HCT116 (cell line): Measurements from ENCODE around the gene AUTS2. TPM values are rescaled to one million over a fixed set of nuclear protein-coding genes. Genes with fewer than 3 reads are reported as not detected.

Source experiments
- ATAC-seq: fragments of 200-7000 bp; cut with Tn5 transposase; 2 replicates; pipeline ENCODE4 v1.9.1; 2020; ENCODE audit warnings: mild to moderate bottlenecking, moderate library complexity
- BruUV-seq: library from RNA; stranded (reverse); fragments of 400-500 nt; replicated peaks from 2 replicates; lab custom pipeline; 2021; lab: Mats Ljungman, UMichigan
- CTCF ChIA-PET: fragments of 300-600 bp; sonication (Branson Sonifier 250); formaldehyde crosslinking; loops from one replicate; lab custom pipeline; 2021; ENCODE audit warnings: antibody characterized with exemption; lab: Charles Lee
- POLR2A ChIA-PET: fragments of 300-600, 350-600 bp; sonication (Branson Sonifier 250); formaldehyde crosslinking; loops from one replicate; lab custom pipeline; 2021; ENCODE audit warnings: antibody characterized with exemption; lab: Charles Lee
- RAD21 ChIA-PET, 2 experiments: fragments of 300-600 bp; sonication (Branson Sonifier 250); formaldehyde crosslinking; loops; one replicate each; lab custom pipeline; 2023; ENCODE audit warnings: low total read pairs in 2 of 2; ENCODE audit not compliant: uncharacterized antibody in 2 of 2, unreplicated experiment in 2 of 2, low non-redundant PET in 1 of 2; lab: Charles Lee
- DNase-seq: peaks from one replicate; pipeline ENCODE4 v3.0.0-alpha.2; 2010; ENCODE audit warnings: low read depth, low spot score
- H2AFZ ChIP-seq: fragments of 200-600 bp; shearing (Covaris generic), sonication (generic); 2 replicates; pipeline ENCODE4 v1.6.1; 2017; ENCODE audit warnings: low read depth, mixed run types, mixed read lengths, antibody characterized with exemption, low read length; ENCODE audit not compliant: poor library complexity, severe bottlenecking
- H3K27ac ChIP-seq: 2 replicates; pipeline ENCODE4 v1.5.1; 2012; ENCODE audit warnings: low read depth, low read length
- H3K27me3 ChIP-seq: fragments of 200-600 bp; sonication (generic); 2 replicates; pipeline ENCODE4 v1.6.1; 2016; ENCODE audit warnings: mixed run types, low read length, mixed read lengths; ENCODE audit not compliant: insufficient read depth
- H3K36me3 ChIP-seq, 2 experiments: fragments of 200-500 bp in 1 of 2; fragments of 200-600 bp in 1 of 2; sonication (Bioruptor generic) in 1 of 2; sonication (generic) in 1 of 2; 2 replicates each; pipeline versions ENCODE4 v1.5.1 to v1.6.1; 2014 to 2016; ENCODE audit warnings: low read length in 2 of 2, inconsistent platforms in 1 of 2, mixed read lengths in 1 of 2, mixed run types in 1 of 2; ENCODE audit not compliant: insufficient read depth in 2 of 2, control insufficient read depth in 1 of 2
- H3K4me1 ChIP-seq, 2 experiments: fragments of 200-600 bp in 1 of 2; sonication (generic) in 1 of 2; 2 replicates each; pipeline versions ENCODE4 v1.5.1 to v1.6.1; 2012 to 2017; ENCODE audit warnings: low read length in 2 of 2, inconsistent platforms in 1 of 2, mild to moderate bottlenecking in 1 of 2, mixed read lengths in 1 of 2, mixed run types in 1 of 2, moderate library complexity in 1 of 2; ENCODE audit not compliant: insufficient read depth in 2 of 2, control insufficient read depth in 1 of 2
- H3K4me2 ChIP-seq: fragments of 200-600 bp; sonication (generic); 2 replicates; pipeline ENCODE4 v1.6.1; 2017; ENCODE audit warnings: mixed run types, low read length, mixed read lengths
- H3K4me3 ChIP-seq, 2 experiments: fragments of 200-600 bp in 1 of 2; sonication (generic) in 1 of 2; replicated peaks in 1 of 2; 2 replicates each; pipeline ENCODE4 v1.5.1; 2011 to 2016; ENCODE audit warnings: low read length in 2 of 2, control low read depth in 1 of 2, low read depth in 1 of 2, mild to moderate bottlenecking in 1 of 2, mixed read lengths in 1 of 2, mixed run types in 1 of 2
- H3K79me2 ChIP-seq: fragments of 200-600 bp; sonication (generic); 2 replicates; pipeline ENCODE4 v1.6.1; 2017; ENCODE audit warnings: mild to moderate bottlenecking, mixed run types, low read length, moderate library complexity, mixed read lengths; ENCODE audit not compliant: insufficient read depth
- H3K9ac ChIP-seq: fragments of 200-600 bp; sonication (generic); 2 replicates; pipeline ENCODE4 v1.6.1; 2016; ENCODE audit warnings: low read length, mixed read lengths
- H3K9me2 ChIP-seq: fragments of 200-600 bp; sonication (generic), shearing (Covaris generic); 2 replicates; pipeline ENCODE4 v1.6.1; 2017; ENCODE audit warnings: mixed run types, mild to moderate bottlenecking, moderate library complexity; ENCODE audit not compliant: insufficient read depth
- H3K9me3 ChIP-seq, 2 experiments: fragments of 200-500 bp in 1 of 2; fragments of 200-600 bp in 1 of 2; sonication (Bioruptor generic) in 1 of 2; sonication (generic) in 1 of 2; 2 replicates each; pipeline ENCODE4 v1.6.1; 2014 to 2017; ENCODE audit warnings: low read length in 2 of 2, mixed read lengths in 2 of 2, inconsistent platforms in 1 of 2, low read depth in 1 of 2, mild to moderate bottlenecking in 1 of 2, mixed run types in 1 of 2, moderate library complexity in 1 of 2; ENCODE audit not compliant: control insufficient read depth in 1 of 2, insufficient read depth in 1 of 2
- H4K20me1 ChIP-seq: fragments of 200-600 bp; sonication (generic), shearing (Covaris generic); 2 replicates; pipeline ENCODE4 v1.6.1; 2017; ENCODE audit warnings: mixed run types, mild to moderate bottlenecking, moderate library complexity; ENCODE audit not compliant: insufficient read depth
- CBX3 ChIP-seq: IDR thresholded peaks from 2 replicates; pipeline ENCODE4 v1.6.1; 2012; ENCODE audit warnings: low read depth
- TCF7L2 ChIP-seq: IDR thresholded peaks from 2 replicates; pipeline ENCODE4 v1.7.0; 2011; ENCODE audit warnings: borderline replicate concordance, inconsistent platforms; ENCODE audit not compliant: insufficient read depth, insufficient read length; ENCODE audit errors: extremely low read depth
- ZFX ChIP-seq: fragments of 450-650 bp; IDR thresholded peaks from 2 replicates; pipeline ENCODE4 v1.6.1; 2017
- ZNF274 ChIP-seq: fragments of 200-500 bp; sonication (Bioruptor generic); IDR thresholded peaks from 2 replicates; pipeline ENCODE4 v1.6.1; 2014; ENCODE audit warnings: mild to moderate bottlenecking, low read depth, low read length, inconsistent platforms
- intact Hi-C: fragments of 100-400 bp; cut with micrococcal nuclease; formaldehyde crosslinking; loops from 2 replicates; pipeline ENCODE4 v1.10.0; 2022
- total RNA-seq: library from RNA; stranded (reverse); gene quantifications from one replicate; pipeline ENCODE4 v1.2.1, GENCODE V29; 2021; ENCODE audit not compliant: unreplicated experiment
- TF ChIP-seq, protein P1 (sequence below): IDR thresholded peaks from 2 replicates; pipeline ENCODE4 v1.6.1; 2011; ENCODE audit warnings: mild to moderate bottlenecking, low read length, moderate library complexity; ENCODE audit not compliant: insufficient replicate concordance; ENCODE audit errors: extremely low read depth
- TF ChIP-seq, protein P2 (sequence below): IDR thresholded peaks from 2 replicates; pipeline ENCODE4 v1.6.1; 2012; ENCODE audit warnings: low read depth

The AUTS2 gene
- total RNA-seq, 1 experiment from 2014 or later, result 0.93 TPM

DNA sequence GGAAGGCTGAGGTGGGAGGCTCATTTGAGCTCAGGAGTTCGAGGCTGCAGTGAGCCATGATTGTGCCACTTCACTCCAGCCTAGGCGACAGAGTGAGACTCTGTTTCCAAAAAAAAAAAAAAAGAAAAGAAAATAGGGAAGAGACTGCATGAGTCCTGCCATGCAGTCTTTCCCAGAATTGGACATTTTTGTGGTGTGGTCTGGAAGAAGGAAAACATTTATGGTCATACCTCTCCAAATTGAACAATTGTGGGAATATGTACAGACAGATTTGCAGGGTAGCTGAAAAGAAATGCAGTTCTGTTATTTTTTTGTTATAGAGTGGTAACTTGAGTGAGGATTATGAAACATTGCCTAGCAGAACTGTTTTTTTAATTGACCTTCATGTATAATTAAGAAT lies 198.1 kb downstream of the AUTS2 start:
- intact Hi-C loops, result no loop called here

More for the DNA sequence above, 198.1 kb downstream of the AUTS2 start:
- H3K79me2 ChIP-seq, result no peaks in the 10 kb centered on the region
- H3K9me2 ChIP-seq, result no peaks in the 10 kb centered on the region
- no peak overlapping the region for H3K27ac ChIP-seq
- H4K20me1 ChIP-seq, result no peaks in the 10 kb centered on the region
- RAD21 ChIA-PET, result no interaction called here
- H3K36me3 ChIP-seq, result no peaks in the 10 kb centered on the region
- CTCF ChIA-PET, result no interaction called here
- BruUV-seq, result no TSS peak
- no peaks in the 10 kb centered on the region for H3K27me3 ChIP-seq
- DNase-seq (no peak), ATAC-seq (no peak)
- no peak overlapping the region for H2AFZ ChIP-seq
- H3K4me2 ChIP-seq, result no peak overlapping the region
- no peak overlapping the region for H3K4me3 ChIP-seq
- POLR2A ChIA-PET, result no interaction called here
- H3K4me1 ChIP-seq, result no peaks in the 10 kb centered on the region
- H3K9ac ChIP-seq, result no peak overlapping the region
- H3K9me3 ChIP-seq, result peaks cover 0 to 22% of the 10 kb centered on the region in 2 experiments; a peak in 2 of 4 replicates
- TF ChIP-seq, protein P1, sequence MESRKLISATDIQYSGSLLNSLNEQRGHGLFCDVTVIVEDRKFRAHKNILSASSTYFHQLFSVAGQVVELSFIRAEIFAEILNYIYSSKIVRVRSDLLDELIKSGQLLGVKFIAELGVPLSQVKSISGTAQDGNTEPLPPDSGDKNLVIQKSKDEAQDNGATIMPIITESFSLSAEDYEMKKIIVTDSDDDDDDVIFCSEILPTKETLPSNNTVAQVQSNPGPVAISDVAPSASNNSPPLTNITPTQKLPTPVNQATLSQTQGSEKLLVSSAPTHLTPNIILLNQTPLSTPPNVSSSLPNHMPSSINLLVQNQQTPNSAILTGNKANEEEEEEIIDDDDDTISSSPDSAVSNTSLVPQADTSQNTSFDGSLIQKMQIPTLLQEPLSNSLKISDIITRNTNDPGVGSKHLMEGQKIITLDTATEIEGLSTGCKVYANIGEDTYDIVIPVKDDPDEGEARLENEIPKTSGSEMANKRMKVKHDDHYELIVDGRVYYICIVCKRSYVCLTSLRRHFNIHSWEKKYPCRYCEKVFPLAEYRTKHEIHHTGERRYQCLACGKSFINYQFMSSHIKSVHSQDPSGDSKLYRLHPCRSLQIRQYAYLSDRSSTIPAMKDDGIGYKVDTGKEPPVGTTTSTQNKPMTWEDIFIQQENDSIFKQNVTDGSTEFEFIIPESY, result no peak
- TF ChIP-seq, protein P2, sequence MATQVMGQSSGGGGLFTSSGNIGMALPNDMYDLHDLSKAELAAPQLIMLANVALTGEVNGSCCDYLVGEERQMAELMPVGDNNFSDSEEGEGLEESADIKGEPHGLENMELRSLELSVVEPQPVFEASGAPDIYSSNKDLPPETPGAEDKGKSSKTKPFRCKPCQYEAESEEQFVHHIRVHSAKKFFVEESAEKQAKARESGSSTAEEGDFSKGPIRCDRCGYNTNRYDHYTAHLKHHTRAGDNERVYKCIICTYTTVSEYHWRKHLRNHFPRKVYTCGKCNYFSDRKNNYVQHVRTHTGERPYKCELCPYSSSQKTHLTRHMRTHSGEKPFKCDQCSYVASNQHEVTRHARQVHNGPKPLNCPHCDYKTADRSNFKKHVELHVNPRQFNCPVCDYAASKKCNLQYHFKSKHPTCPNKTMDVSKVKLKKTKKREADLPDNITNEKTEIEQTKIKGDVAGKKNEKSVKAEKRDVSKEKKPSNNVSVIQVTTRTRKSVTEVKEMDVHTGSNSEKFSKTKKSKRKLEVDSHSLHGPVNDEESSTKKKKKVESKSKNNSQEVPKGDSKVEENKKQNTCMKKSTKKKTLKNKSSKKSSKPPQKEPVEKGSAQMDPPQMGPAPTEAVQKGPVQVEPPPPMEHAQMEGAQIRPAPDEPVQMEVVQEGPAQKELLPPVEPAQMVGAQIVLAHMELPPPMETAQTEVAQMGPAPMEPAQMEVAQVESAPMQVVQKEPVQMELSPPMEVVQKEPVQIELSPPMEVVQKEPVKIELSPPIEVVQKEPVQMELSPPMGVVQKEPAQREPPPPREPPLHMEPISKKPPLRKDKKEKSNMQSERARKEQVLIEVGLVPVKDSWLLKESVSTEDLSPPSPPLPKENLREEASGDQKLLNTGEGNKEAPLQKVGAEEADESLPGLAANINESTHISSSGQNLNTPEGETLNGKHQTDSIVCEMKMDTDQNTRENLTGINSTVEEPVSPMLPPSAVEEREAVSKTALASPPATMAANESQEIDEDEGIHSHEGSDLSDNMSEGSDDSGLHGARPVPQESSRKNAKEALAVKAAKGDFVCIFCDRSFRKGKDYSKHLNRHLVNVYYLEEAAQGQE, result no peak
- TF ChIP-seq ZFX, result no peak
- TF ChIP-seq ZNF274, result no peak
- no peak for TF ChIP-seq CBX3
- TF ChIP-seq TCF7L2, result no peak
